Activated T-helper 17 cell treated with anti-CD3 and anti-CD28 coated beads, Interleukin-2, amount 50 U/mL, for 72 hours (primary cell): ENCODE data around the gene MORN1. TPM values are rescaled to one million over a fixed set of nuclear protein-coding genes. Genes with fewer than 3 reads are reported as not detected.

Source experiments
- ATAC-seq: fragments of 150-1000 bp; cut with Tn5 transposase; replicated peaks from 2 replicates; pipeline ENCODE4 v1.10.0; 2021; ENCODE audit warnings: mild to moderate bottlenecking, moderate library complexity
- H3K27ac Mint-ChIP-seq: one replicate; pipeline ENCODE4 v1.8.0; 2022; ENCODE audit warnings: mixed read lengths
- H3K27me3 Mint-ChIP-seq: one replicate; pipeline ENCODE4 v1.8.0; 2022; ENCODE audit warnings: mixed read lengths
- H3K36me3 Mint-ChIP-seq: one replicate; pipeline ENCODE4 v1.8.0; 2022; ENCODE audit warnings: low read depth, mild to moderate bottlenecking, mixed read lengths
- H3K4me1 Mint-ChIP-seq: one replicate; pipeline ENCODE4 v1.8.0; 2022; ENCODE audit warnings: mixed read lengths
- H3K4me3 Mint-ChIP-seq: one replicate; pipeline ENCODE4 v1.8.0; 2022; ENCODE audit warnings: mild to moderate bottlenecking, mixed read lengths
- H3K9me3 Mint-ChIP-seq: one replicate; pipeline ENCODE4 v1.8.0; 2022; ENCODE audit warnings: mixed read lengths
- total RNA-seq, 2 donors: library from RNA; stranded (reverse); gene quantifications; one replicate each; pipeline ENCODE4 v1.2.3, GENCODE V29; 2022

Gene MORN1
- total RNA-seq, 2 donors from 2014 or later = 4.4 to 5.3 TPM

- H3K36me3 Mint-ChIP-seq = no peaks in the 10 kb centered on the region
- H3K27me3 Mint-ChIP-seq = no peaks in the 10 kb centered on the region
- H3K27ac Mint-ChIP-seq = no peak overlapping the region
- no peak for ATAC-seq
- H3K9me3 Mint-ChIP-seq = no peaks in the 10 kb centered on the region
- no peaks in the 10 kb centered on the region for H3K4me1 Mint-ChIP-seq
- H3K4me3 Mint-ChIP-seq = no peak overlapping the region
These were observed 70.3 kb downstream of the MORN1 start for GRCh38 chr1:2320760-2321667.

GRCh38 chr1:2320006-2320405 is 71.3 kb downstream of the MORN1 start:
- Mint-ChIP-seq H3K9me3 (no peaks in the 10 kb centered on the region), H3K27ac (no peak overlapping the region), H3K4me3 (no peak overlapping the region), H3K36me3 (no peaks in the 10 kb centered on the region), H3K27me3 (no peaks in the 10 kb centered on the region), H3K4me1 (no peaks in the 10 kb centered on the region)
- ATAC-seq = no peak

- Mint-ChIP-seq H3K4me3 (no peak overlapping the region), H3K4me1 (no peaks in the 10 kb centered on the region), H3K36me3 (no peaks in the 10 kb centered on the region), H3K27me3 (no peaks in the 10 kb centered on the region), H3K27ac (no peak overlapping the region), H3K9me3 (no peaks in the 10 kb centered on the region)
- ATAC-seq = no peak
These were observed 72.1 kb downstream of the MORN1 start for GRCh38 chr1:2319291-2319690.

- H3K27me3 Mint-ChIP-seq = no peaks in the 10 kb centered on the region
- ATAC-seq = no peak
These were observed 72.8 kb downstream of the MORN1 start for GRCh38 chr1:2318314-2319278.

GRCh38 chr1:2317230-2318065 is 73.9 kb downstream of the MORN1 start:
- no peaks in the 10 kb centered on the region for H3K9me3 Mint-ChIP-seq
- no peaks in the 10 kb centered on the region for H3K4me1 Mint-ChIP-seq
- H3K27me3 Mint-ChIP-seq = no peaks in the 10 kb centered on the region
- no peaks in the 10 kb centered on the region for H3K36me3 Mint-ChIP-seq
- H3K4me3 Mint-ChIP-seq = no peak overlapping the region
- no peak overlapping the region for H3K27ac Mint-ChIP-seq
- no peak for ATAC-seq

More at GRCh38 chr1:2318314-2319278, 72.8 kb downstream of the MORN1 start:
- Mint-ChIP-seq H3K4me3 (no peak overlapping the region), H3K27ac (no peak overlapping the region), H3K36me3 (no peaks in the 10 kb centered on the region), H3K4me1 (no peaks in the 10 kb centered on the region), H3K9me3 (no peaks in the 10 kb centered on the region)

- Mint-ChIP-seq H3K4me1 (no peaks in the 10 kb centered on the region), H3K9me3 (no peaks in the 10 kb centered on the region), H3K4me3 (no peak overlapping the region), H3K27me3 (no peaks in the 10 kb centered on the region), H3K36me3 (no peaks in the 10 kb centered on the region), H3K27ac (no peak overlapping the region)
- no peak for ATAC-seq
These were observed 74.8 kb downstream of the MORN1 start for GRCh38 chr1:2316451-2316961.

GRCh38 chr1:2315674-2316450 is 75.5 kb downstream of the MORN1 start:
- no peak for ATAC-seq
- Mint-ChIP-seq H3K27ac (no peak overlapping the region), H3K4me3 (peak overlapping the region; percentile 38), H3K36me3 (no peaks in the 10 kb centered on the region), H3K27me3 (no peaks in the 10 kb centered on the region), H3K9me3 (no peaks in the 10 kb centered on the region), H3K4me1 (no peaks in the 10 kb centered on the region)

GRCh38 chr1:2314803-2315673 is 76.3 kb downstream of the MORN1 start:
- H3K9me3 Mint-ChIP-seq = no peaks in the 10 kb centered on the region
- ATAC-seq = peak; percentile 32
- H3K4me3 Mint-ChIP-seq = peak overlapping the region; percentile 38
- H3K27me3 Mint-ChIP-seq = no peaks in the 10 kb centered on the region
- H3K27ac Mint-ChIP-seq = no peak overlapping the region
- no peaks in the 10 kb centered on the region for H3K4me1 Mint-ChIP-seq
- no peaks in the 10 kb centered on the region for H3K36me3 Mint-ChIP-seq

GRCh38 chr1:2314273-2314802 is 77.0 kb downstream of the MORN1 start:
- Mint-ChIP-seq H3K9me3 (no peaks in the 10 kb centered on the region), H3K36me3 (no peaks in the 10 kb centered on the region), H3K27ac (no peak overlapping the region), H3K4me1 (no peaks in the 10 kb centered on the region), H3K27me3 (no peaks in the 10 kb centered on the region), H3K4me3 (no peak overlapping the region)
- peak; percentile 44 for ATAC-seq

- H3K4me1 Mint-ChIP-seq = no peaks in the 10 kb centered on the region
- H3K27me3 Mint-ChIP-seq = no peaks in the 10 kb centered on the region
- no peak overlapping the region for H3K27ac Mint-ChIP-seq
- H3K4me3 Mint-ChIP-seq = peak overlapping the region; percentile 22
- H3K9me3 Mint-ChIP-seq = no peaks in the 10 kb centered on the region
- H3K36me3 Mint-ChIP-seq = peaks cover 4% of the 10 kb centered on the region
- no peak for ATAC-seq
These were observed 77.6 kb downstream of the MORN1 start for GRCh38 chr1:2313651-2314261.

GRCh38 chr1:2312515-2313301 is 78.6 kb downstream of the MORN1 start:
- H3K27me3 Mint-ChIP-seq = no peaks in the 10 kb centered on the region
- ATAC-seq = no peak
- H3K4me1 Mint-ChIP-seq = no peaks in the 10 kb centered on the region
- peaks cover 14% of the 10 kb centered on the region for H3K36me3 Mint-ChIP-seq
- H3K9me3 Mint-ChIP-seq = no peaks in the 10 kb centered on the region
- H3K27ac Mint-ChIP-seq = no peak overlapping the region
- H3K4me3 Mint-ChIP-seq = no peak overlapping the region
